BE2C (cell line): Measurements from ENCODE around the gene SLC43A3.

Experiments used
- DNase-seq: peaks from one replicate; pipeline ENCODE4 v3.0.0-alpha.2; 2020
- H3K27me3 ChIP-seq: fragments of 250-450 bp; sonication (Bioruptor Pico); 2 replicates; pipeline ENCODE4 v1.5.1; 2020; ENCODE audit warnings: mild to moderate bottlenecking
- H3K36me3 ChIP-seq: fragments of 250-450 bp; sonication (Bioruptor Pico); 2 replicates; pipeline ENCODE4 v1.5.1; 2020; ENCODE audit warnings: mild to moderate bottlenecking
- H3K4me1 ChIP-seq: fragments of 250-450 bp; sonication (Bioruptor Pico); 2 replicates; pipeline ENCODE4 v1.5.1; 2020
- H3K4me3 ChIP-seq: 2 replicates; pipeline ENCODE4 v1.5.1; 2011; ENCODE audit warnings: low read depth, low read length
- H3K9me3 ChIP-seq: fragments of 250-450 bp; sonication (Bioruptor Pico); 2 replicates; pipeline ENCODE4 v1.5.1; 2020
- CTCF ChIP-seq: IDR thresholded peaks from 2 replicates; pipeline ENCODE4 v1.5.1; 2012; ENCODE audit warnings: mild to moderate bottlenecking, low read depth, low read length

The SLC43A3 gene

GRCh38 chr11:57421805-57422204 lies 5.1 kb downstream of the SLC43A3 start:
- no peak for DNase-seq
- H3K27me3 ChIP-seq = no peaks in the 10 kb centered on the region
- H3K4me1 ChIP-seq = no peaks in the 10 kb centered on the region
- no peak overlapping the region for H3K4me3 ChIP-seq
- no peaks in the 10 kb centered on the region for H3K36me3 ChIP-seq
- H3K9me3 ChIP-seq = no peaks in the 10 kb centered on the region
- no peak for TF ChIP-seq CTCF

GRCh38 chr11:57421066-57421465 lies 5.9 kb downstream of the SLC43A3 start:
- TF ChIP-seq CTCF = no peak
- no peaks in the 10 kb centered on the region for H3K36me3 ChIP-seq
- H3K4me3 ChIP-seq = no peak overlapping the region
- H3K27me3 ChIP-seq = no peaks in the 10 kb centered on the region
- H3K9me3 ChIP-seq = no peaks in the 10 kb centered on the region
- H3K4me1 ChIP-seq = no peaks in the 10 kb centered on the region
- no peak for DNase-seq

- Histone ChIP-seq H3K4me3 (no peak overlapping the region), H3K9me3 (no peaks in the 10 kb centered on the region), H3K36me3 (no peaks in the 10 kb centered on the region), H3K27me3 (no peaks in the 10 kb centered on the region), H3K4me1 (no peaks in the 10 kb centered on the region)
- DNase-seq = no peak
- TF ChIP-seq CTCF = no peak
These were observed 7.8 kb downstream of the SLC43A3 start for GRCh38 chr11:57419146-57419545.

GRCh38 chr11:57418131-57418530 lies 8.8 kb downstream of the SLC43A3 start:
- Histone ChIP-seq H3K36me3 (no peaks in the 10 kb centered on the region), H3K4me1 (no peaks in the 10 kb centered on the region)

GRCh38 chr11:57417056-57417455 lies 9.9 kb downstream of the SLC43A3 start:
- H3K4me1 ChIP-seq = no peaks in the 10 kb centered on the region
- DNase-seq = no peak

More at GRCh38 chr11:57418131-57418530, 8.8 kb downstream of the SLC43A3 start:
- TF ChIP-seq CTCF = no peak
- Histone ChIP-seq H3K4me3 (no peak overlapping the region), H3K9me3 (no peaks in the 10 kb centered on the region), H3K27me3 (no peaks in the 10 kb centered on the region)
- no peak for DNase-seq

GRCh38 chr11:57416436-57416835 lies 10.5 kb downstream of the SLC43A3 start:
- Histone ChIP-seq H3K36me3 (no peaks in the 10 kb centered on the region), H3K9me3 (no peaks in the 10 kb centered on the region), H3K4me3 (no peak overlapping the region), H3K4me1 (no peaks in the 10 kb centered on the region), H3K27me3 (no peaks in the 10 kb centered on the region)
- TF ChIP-seq CTCF = no peak
- DNase-seq = no peak

More at GRCh38 chr11:57417056-57417455, 9.9 kb downstream of the SLC43A3 start:
- Histone ChIP-seq H3K36me3 (no peaks in the 10 kb centered on the region), H3K27me3 (no peaks in the 10 kb centered on the region), H3K4me3 (no peak overlapping the region), H3K9me3 (no peaks in the 10 kb centered on the region)
- TF ChIP-seq CTCF = no peak
